ENCODE measurements around the gene NFAT5.

Gene NFAT5

GRCh38 chr16:69590590-69590989 lies 24.8 kb downstream of the NFAT5 start:
- DNase-seq (ENCODE audit: low spot score) = no peak
- no peak for TF ChIP-seq CTCF (IDR thresholded peaks at IDR 0.05; ENCODE audit: extremely low read depth, missing control alignments)

- TF ChIP-seq CTCF (IDR thresholded peaks at IDR 0.05; ENCODE audit: extremely low read depth, missing control alignments) = no peak
- no peak for DNase-seq (ENCODE audit: low spot score)
Measured at GRCh38 chr16:69593751-69594255, 28.0 kb downstream of the NFAT5 start.

DNA sequence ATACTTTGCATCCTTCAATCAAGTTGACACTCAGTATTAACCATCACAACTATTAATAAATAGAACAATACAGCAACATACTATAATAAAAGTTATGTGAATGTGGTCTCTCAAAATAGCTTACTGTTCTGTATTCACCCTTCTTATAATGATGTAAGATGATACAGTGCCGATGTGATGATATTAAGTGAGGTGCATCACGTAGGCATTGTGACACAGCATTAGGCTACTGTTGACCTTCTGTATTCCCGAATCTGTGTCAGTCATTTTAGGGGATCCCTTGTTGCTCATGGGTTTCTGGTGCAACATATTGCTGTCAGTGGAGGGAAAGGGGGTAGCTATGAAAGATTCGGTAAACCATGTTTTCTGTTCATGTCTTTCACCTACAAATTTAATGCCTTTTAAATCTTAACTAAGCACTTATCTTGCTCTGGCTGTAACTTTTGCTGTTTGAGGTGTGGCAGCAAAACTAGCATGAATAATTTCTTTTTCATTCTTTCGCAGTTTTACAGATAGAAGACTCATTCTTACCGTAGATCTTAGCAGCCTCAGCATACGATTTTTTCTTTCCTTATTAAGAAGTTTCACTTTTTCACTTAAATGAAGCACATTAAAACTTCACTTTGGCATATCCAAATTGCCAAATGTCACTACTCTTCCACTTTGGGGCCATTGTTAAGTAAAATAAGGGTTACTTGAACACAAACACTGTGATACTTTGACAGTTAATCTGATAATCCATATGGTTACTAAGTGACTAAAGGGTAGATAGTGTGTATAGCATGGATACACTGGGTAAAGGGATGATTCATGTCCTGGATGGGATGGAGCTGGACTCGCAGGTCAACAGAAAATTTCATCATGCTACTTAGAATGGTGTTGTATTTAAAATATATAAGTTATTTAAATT lies 29.6 kb downstream of the NFAT5 start:
- no peak for DNase-seq (ENCODE audit: low spot score)
- TF ChIP-seq CTCF (IDR thresholded peaks at IDR 0.05; ENCODE audit: extremely low read depth, missing control alignments) = no peak

GRCh38 chr16:69596801-69597200 lies 31.0 kb downstream of the NFAT5 start:
- TF ChIP-seq CTCF (IDR thresholded peaks at IDR 0.05; ENCODE audit: extremely low read depth, missing control alignments) = no peak
- DNase-seq (ENCODE audit: low spot score) = no peak

DNA sequence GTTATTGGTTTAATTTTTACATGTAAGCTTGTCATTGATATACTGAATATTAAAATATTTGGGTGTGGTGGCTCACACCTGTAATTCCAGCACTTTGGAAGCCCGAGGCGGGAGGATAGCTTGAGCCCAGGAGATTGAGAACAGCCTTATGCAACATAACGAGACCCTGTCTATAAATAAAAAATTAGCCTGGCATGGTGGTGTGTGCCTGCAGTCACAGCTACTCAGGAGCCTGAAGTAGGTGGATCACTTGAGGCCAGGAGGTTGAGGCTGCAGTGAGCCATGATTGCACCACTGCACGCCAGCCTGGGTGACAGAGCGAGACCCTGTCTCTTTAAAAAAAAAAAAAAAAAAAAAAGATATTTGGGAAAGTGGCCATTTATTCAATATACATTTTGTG lies 32.3 kb downstream of the NFAT5 start:
- no peak for TF ChIP-seq CTCF (IDR thresholded peaks at IDR 0.05; ENCODE audit: extremely low read depth, missing control alignments)
- no peak for DNase-seq (ENCODE audit: low spot score)

DNA sequence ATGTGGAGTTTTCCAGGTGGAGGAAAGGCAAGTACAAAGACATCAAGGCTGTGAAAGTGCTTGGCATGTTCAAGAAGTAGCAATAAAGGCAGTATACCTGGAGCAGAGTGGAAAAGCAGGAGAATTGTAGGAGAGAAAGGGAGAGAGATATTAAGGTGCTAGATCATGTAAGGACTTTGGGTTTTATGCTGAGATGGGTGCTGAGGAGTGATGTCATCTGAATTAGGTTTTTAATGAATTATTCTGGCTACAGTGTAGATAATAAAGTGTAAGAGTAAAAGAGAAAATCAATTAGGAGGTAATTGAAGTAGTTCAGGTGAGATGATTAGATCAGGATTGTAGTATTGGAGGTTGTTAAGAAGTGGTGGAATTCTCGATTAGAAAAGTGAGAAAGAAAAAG lies 34.0 kb downstream of the NFAT5 start:
- no peak for DNase-seq (ENCODE audit: low spot score)
- no peak for TF ChIP-seq CTCF (IDR thresholded peaks at IDR 0.05; ENCODE audit: extremely low read depth, missing control alignments)

DNA sequence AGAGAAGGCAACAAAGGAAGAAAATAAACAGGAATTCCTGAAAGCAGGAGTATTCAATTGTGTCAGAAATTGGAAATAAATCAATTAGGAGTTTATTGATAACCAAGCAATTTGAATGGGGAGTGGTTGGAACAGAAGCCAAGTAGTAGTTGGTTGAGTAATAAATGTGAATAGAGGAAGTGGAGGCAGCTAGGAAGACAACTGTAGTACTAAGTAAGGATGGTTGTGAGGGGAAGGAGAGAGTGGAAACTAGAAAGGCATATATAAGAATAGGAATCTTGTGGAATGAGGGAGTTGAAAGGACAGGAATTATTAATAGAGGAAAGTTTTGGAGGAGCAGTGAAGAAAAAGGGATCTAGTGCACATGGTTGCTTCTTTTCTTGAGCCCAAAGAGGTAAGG lies 34.4 kb downstream of the NFAT5 start:
- no peak for DNase-seq (ENCODE audit: low spot score)
- no peak for TF ChIP-seq CTCF (IDR thresholded peaks at IDR 0.05; ENCODE audit: extremely low read depth, missing control alignments)
